Keratinocyte (primary cell): ENCODE data around the gene TTC9. TPM values are rescaled to one million over a fixed set of nuclear protein-coding genes. Genes with fewer than 3 reads are reported as not detected.

Source experiments
- DNase-seq: peaks from one replicate; pipeline ENCODE4 v3.0.0-alpha.2; 2011; ENCODE audit warnings: low read depth, missing footprints, low spot score
- FAIRE-seq: peaks from 2 replicates; lab custom pipeline; 2011; peaks lifted over from hg19 to GRCh38; lab: Jason Lieb, UNC
- H2AFZ ChIP-seq: 2 replicates; pipeline ENCODE4 v1.6.0; 2012; ENCODE audit warnings: low read length, control low read depth, inconsistent platforms; ENCODE audit not compliant: control insufficient read depth
- H3K27ac ChIP-seq: 2 replicates; pipeline ENCODE4 v1.5.1; 2011; ENCODE audit warnings: low read length; ENCODE audit not compliant: control insufficient read depth, insufficient read depth
- H3K27me3 ChIP-seq: 3 replicates; pipeline ENCODE4 v1.6.0; 2011; ENCODE audit warnings: low read length; ENCODE audit not compliant: control insufficient read depth, insufficient read depth; ENCODE audit errors: extremely low read depth
- H3K36me3 ChIP-seq, 2 experiments: 2 replicates in 1 of 2; 3 replicates in 1 of 2; pipeline ENCODE4 v1.5.1; 2011; ENCODE audit warnings: low read length in 2 of 2, mild to moderate bottlenecking in 1 of 2; ENCODE audit not compliant: control insufficient read depth in 2 of 2, insufficient read depth in 2 of 2; ENCODE audit errors: extremely low read depth in 1 of 2
- H3K4me1 ChIP-seq: 3 replicates; pipeline ENCODE4 v1.5.1; 2011; ENCODE audit warnings: low read length; ENCODE audit not compliant: control insufficient read depth, insufficient read depth; ENCODE audit errors: extremely low read depth
- H3K4me2 ChIP-seq: 3 replicates; pipeline ENCODE4 v1.6.0; 2011; ENCODE audit warnings: low read depth, low read length; ENCODE audit not compliant: control insufficient read depth, insufficient read depth; ENCODE audit errors: extremely low read depth
- H3K4me3 ChIP-seq, 3 experiments: fragments of 200-600 bp in 1 of 3; sonication (generic) in 1 of 3; 2 replicates in 2 of 3; 3 replicates in 1 of 3; pipeline ENCODE4 v1.5.1; 2011 to 2016; ENCODE audit warnings: low read length in 3 of 3, mild to moderate bottlenecking in 3 of 3, control low read depth in 2 of 3, inconsistent platforms in 1 of 3, low read depth in 1 of 3, mixed read lengths in 1 of 3, mixed run types in 1 of 3, moderate library complexity in 1 of 3; ENCODE audit not compliant: control insufficient read depth in 2 of 3, insufficient read depth in 2 of 3; ENCODE audit errors: extremely low read depth in 1 of 3
- H3K79me2 ChIP-seq: 2 replicates; pipeline ENCODE4 v1.6.0; 2012; ENCODE audit warnings: low read length; ENCODE audit not compliant: control insufficient read depth, insufficient read depth
- H3K9ac ChIP-seq: 3 replicates; pipeline ENCODE4 v1.6.0; 2011; ENCODE audit warnings: low read length; ENCODE audit not compliant: control insufficient read depth, insufficient read depth; ENCODE audit errors: extremely low read depth
- H3K9me1 ChIP-seq: 3 replicates; pipeline ENCODE4 v1.6.0; 2011; ENCODE audit warnings: low read length; ENCODE audit not compliant: control insufficient read depth, insufficient read depth; ENCODE audit errors: extremely low read depth
- H3K9me3 ChIP-seq: 2 replicates; pipeline ENCODE4 v1.5.1; 2012; ENCODE audit warnings: low read depth, low read length; ENCODE audit not compliant: control insufficient read depth
- H4K20me1 ChIP-seq: 3 replicates; pipeline ENCODE4 v1.6.0; 2011; ENCODE audit warnings: low read length; ENCODE audit not compliant: control insufficient read depth, insufficient read depth; ENCODE audit errors: extremely low read depth
- CTCF ChIP-seq, 3 experiments: IDR thresholded peaks in 1 of 3; conservative IDR thresholded peaks in 1 of 3; optimal IDR thresholded peaks in 1 of 3; 2 replicates in 2 of 3; 3 replicates in 1 of 3; pipeline versions ENCODE3 to v1.5.1; 2011; ENCODE audit warnings: low read length in 3 of 3, mild to moderate bottlenecking in 3 of 3, moderate library complexity in 2 of 3, control low read depth in 1 of 3, inconsistent platforms in 1 of 3; ENCODE audit not compliant: insufficient read depth in 2 of 3; ENCODE audit errors: extremely low read depth in 1 of 3
- EZH2 ChIP-seq: IDR thresholded peaks from one replicate; pipeline ENCODE4 v1.6.1; 2012; ENCODE audit warnings: inconsistent platforms, mild to moderate bottlenecking, low read length, moderate library complexity
- dilution Hi-C: fragments of 300-500 bp; cut with MboI; formaldehyde crosslinking; loops from one replicate; pipeline ENCODE4 v1.7.0; 2020; ENCODE audit warnings: low sequenced_read_pairs; ENCODE audit not compliant: extremely low pct_ligation_motif_present
- polyA plus RNA-seq, 5 experiments: library from polyadenylated mRNA; depleted of rRNA in 3 of 5; stranded (reverse) in 3 of 5; stranded (forward) in 1 of 5; unstranded in 1 of 5; fragments of >200 nt; gene quantifications; 1 replicate in 1 of 5; 2 replicates in 3 of 5; 3 replicates in 1 of 5; pipeline versions ENCODE4 v1.2.1 to v1.2.3, GENCODE V29; 2011 to 2012; ENCODE audit warnings: missing spikeins in 2 of 5, low read depth in 1 of 5, low replicate concordance in 1 of 5

TTC9 gene
- polyA plus RNA-seq, 1 donor (not counting 4 experiments of a cell fraction or from before 2014, with no cell fraction given), result 0.59 TPM

GRCh38 chr14:70631948-70632347 is 9.8 kb upstream of the TTC9 start:
- TF ChIP-seq EZH2, result no peak
- no peak overlapping the region for H3K4me2 ChIP-seq
- dilution Hi-C loops, result no loop called here

DNA sequence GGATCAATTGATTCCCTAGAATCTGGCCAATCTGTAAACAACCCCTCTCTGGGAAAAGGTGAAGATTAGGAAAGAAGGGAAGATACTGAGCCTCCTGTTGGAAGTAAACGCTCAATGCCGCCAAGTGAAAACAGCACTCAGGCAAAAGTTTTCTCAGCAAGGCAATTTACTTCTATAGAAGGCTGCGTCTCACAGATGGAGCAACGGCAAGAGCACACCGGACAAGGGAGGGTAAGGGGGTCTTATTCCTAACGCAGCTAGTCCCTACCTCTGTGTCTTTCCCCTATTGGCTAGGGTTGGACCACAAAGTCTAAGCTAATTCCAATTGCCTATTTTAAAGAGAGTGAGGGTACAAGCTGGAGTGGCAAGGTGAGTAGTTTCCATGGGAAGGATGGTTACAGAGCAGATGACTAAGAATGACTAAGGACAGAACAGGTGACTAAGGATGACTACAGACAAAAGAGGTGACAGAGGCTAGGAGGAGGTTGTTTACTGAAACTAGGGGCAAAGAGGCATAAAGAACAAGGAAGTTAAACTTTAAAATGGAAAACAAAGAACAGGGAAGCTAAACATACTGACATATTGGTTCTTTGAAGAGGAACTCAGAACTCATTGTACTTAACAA is 5.6 kb upstream of the TTC9 start:
- DNase-seq, result no peak
- no peak for TF ChIP-seq CTCF (optimal IDR thresholded peaks at IDR 0.05 in 1 of 3, IDR thresholded peaks at IDR 0.05 in 1 of 3, conservative IDR thresholded peaks at IDR 0.05 in 1 of 3; ENCODE audit: extremely low read depth in 1 of 3, insufficient read depth in 2 of 3, low read length in 3 of 3)
- TF ChIP-seq EZH2, result no peak
- Histone ChIP-seq H3K79me2 (no peaks in the 10 kb centered on the region), H3K9ac (no peak overlapping the region), H3K36me3 (no peaks in the 10 kb centered on the region), H3K27ac (peak overlapping the region; percentile 3), H3K27me3 (peaks cover 9% of the 10 kb centered on the region), H3K4me3 (no peak overlapping the region), H3K4me2 (no peak overlapping the region), H3K9me3 (peaks cover 5% of the 10 kb centered on the region), H4K20me1 (no peaks in the 10 kb centered on the region), H2AFZ (no peak overlapping the region), H3K4me1 (peaks cover 5% of the 10 kb centered on the region), H3K9me1 (no peaks in the 10 kb centered on the region)
- dilution Hi-C loops, result no loop called here
- FAIRE-seq, result peak; percentile 64

More at GRCh38 chr14:70631948-70632347, 9.8 kb upstream of the TTC9 start:
- DNase-seq (no peak), FAIRE-seq (no peak)
- no peaks in the 10 kb centered on the region for H3K27me3 ChIP-seq
- no peak overlapping the region for H3K27ac ChIP-seq
- H3K4me1 ChIP-seq, result no peaks in the 10 kb centered on the region
- no peak overlapping the region for H3K9ac ChIP-seq
- H4K20me1 ChIP-seq, result no peaks in the 10 kb centered on the region
- peaks cover 5% of the 10 kb centered on the region for H3K9me3 ChIP-seq
- H3K36me3 ChIP-seq, result no peaks in the 10 kb centered on the region
- H3K79me2 ChIP-seq, result no peaks in the 10 kb centered on the region
- no peak overlapping the region for H2AFZ ChIP-seq
- no peaks in the 10 kb centered on the region for H3K9me1 ChIP-seq
- H3K4me3 ChIP-seq, result no peak overlapping the region

- peaks cover 23% of the 10 kb centered on the region for H3K27me3 ChIP-seq
- H3K79me2 ChIP-seq, result no peaks in the 10 kb centered on the region
Measured at GRCh38 chr14:70638416-70638815, 3.3 kb upstream of the TTC9 start.

More at GRCh38 chr14:70638416-70638815, 3.3 kb upstream of the TTC9 start:
- FAIRE-seq, result no peak
- no peaks in the 10 kb centered on the region for H3K36me3 ChIP-seq
- H3K9me3 ChIP-seq, result peaks cover 5% of the 10 kb centered on the region
- TF ChIP-seq CTCF (optimal IDR thresholded peaks at IDR 0.05 in 1 of 3, IDR thresholded peaks at IDR 0.05 in 1 of 3, conservative IDR thresholded peaks at IDR 0.05 in 1 of 3; ENCODE audit: extremely low read depth in 1 of 3, insufficient read depth in 2 of 3, low read length in 3 of 3) (no peak), EZH2 (no peak)
- no peak overlapping the region for H2AFZ ChIP-seq
- H3K9ac ChIP-seq, result no peak overlapping the region
- no peak overlapping the region for H3K27ac ChIP-seq
- DNase-seq, result no peak
- H3K9me1 ChIP-seq, result no peaks in the 10 kb centered on the region
- no peak overlapping the region for H3K4me2 ChIP-seq
- dilution Hi-C loops, result no loop called here
- H3K4me1 ChIP-seq, result peaks cover 14% of the 10 kb centered on the region
- no peaks in the 10 kb centered on the region for H4K20me1 ChIP-seq
- H3K4me3 ChIP-seq, result no peak overlapping the region
